Activated T-cell treated with anti-CD3 and anti-CD28 coated beads for 48 hours (primary cell): ENCODE results near the gene GNG13.
"Not testable (repeated sequence)": the region's sequence is repeated elsewhere in the genome, so short reads cannot be mapped to it uniquely, and the experiment has no call there.

Experiments
- DNase-seq: peaks from one replicate; pipeline ENCODE4 v3.0.0-alpha.2; 2020; ENCODE audit warnings: low read depth

GNG13 gene

DNA sequence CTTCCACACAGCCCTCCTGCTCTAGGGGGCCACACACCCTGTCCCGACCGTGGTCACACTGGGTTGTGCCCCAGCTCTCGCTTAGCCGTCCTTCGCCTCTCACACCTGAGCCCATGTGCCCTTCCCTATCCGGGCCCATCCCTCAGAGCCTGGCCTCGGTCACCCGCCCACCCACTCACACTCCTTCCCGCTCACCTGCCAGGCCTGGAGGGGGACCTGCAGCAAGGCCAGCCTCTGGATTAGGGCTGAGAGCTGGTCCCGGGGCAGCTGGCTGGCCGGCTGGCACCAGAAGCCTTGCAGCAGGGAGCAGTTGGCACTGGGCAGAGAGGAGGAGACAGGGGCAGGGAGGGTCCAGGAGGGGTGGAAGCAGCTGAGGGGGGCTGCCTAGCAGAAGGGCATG, 22.1 kb downstream of the GNG13 start:
- DNase-seq = no peak

DNA sequence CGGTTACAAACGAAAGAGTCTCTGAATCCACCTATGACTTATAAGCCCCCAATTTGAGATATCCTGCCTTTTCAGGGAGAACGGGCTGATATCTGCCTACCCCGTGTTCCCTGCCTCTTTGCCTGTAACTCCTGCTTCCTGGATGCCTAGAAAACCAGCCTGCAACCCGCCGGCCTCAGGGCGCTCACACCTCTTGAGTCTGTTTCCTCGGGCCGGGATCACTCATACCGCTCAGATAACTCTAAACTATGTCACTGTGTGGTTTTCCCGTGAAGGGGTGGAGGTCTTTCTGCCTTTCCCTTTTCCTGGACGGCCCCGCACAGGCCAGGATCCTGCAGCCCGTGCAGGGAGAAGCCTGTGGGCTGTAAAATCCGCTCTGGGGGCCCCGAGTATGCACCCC, 22.7 kb downstream of the GNG13 start:
- no peak for DNase-seq

DNA sequence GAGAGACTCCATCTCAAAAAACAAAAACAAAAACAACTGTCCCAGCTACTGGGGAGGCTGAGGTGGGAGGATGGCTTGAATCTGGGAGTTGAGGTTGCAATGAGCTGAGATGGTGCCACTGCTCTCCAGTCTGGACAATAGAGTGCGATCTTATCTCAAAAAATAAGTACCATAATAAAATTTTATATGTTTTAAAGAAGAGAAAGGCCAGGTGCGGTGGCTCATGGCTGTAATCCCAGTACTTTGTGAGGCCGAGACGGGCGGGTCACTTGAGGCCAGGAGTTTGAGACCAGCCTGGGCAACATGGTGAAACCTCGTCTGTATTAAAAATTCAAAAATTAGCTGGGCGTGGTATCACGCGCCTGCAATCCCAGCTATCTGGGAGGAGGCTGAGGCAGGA, 23.7 kb downstream of the GNG13 start:
- DNase-seq = no peak

DNA sequence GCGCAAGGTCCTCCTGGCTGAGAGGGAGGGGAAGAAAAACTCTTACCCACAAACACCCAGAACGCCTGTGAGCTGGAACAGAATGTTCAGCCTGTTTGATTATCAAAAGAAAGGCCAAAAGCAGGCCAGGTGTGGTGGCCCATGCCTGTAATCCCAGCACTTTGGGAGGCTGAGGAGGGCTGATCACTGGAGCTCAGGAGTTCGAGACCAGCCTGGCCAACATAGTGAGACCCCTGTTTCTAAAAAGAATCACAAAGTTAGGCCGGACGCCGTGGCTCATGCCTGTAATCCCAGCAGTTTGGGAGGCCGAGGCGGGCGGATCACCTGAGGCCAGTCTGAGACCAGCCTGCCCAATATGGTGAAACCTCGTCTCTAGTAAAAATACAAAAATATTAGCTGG, 24.2 kb downstream of the GNG13 start:
- not testable (repeated sequence) for DNase-seq

DNA sequence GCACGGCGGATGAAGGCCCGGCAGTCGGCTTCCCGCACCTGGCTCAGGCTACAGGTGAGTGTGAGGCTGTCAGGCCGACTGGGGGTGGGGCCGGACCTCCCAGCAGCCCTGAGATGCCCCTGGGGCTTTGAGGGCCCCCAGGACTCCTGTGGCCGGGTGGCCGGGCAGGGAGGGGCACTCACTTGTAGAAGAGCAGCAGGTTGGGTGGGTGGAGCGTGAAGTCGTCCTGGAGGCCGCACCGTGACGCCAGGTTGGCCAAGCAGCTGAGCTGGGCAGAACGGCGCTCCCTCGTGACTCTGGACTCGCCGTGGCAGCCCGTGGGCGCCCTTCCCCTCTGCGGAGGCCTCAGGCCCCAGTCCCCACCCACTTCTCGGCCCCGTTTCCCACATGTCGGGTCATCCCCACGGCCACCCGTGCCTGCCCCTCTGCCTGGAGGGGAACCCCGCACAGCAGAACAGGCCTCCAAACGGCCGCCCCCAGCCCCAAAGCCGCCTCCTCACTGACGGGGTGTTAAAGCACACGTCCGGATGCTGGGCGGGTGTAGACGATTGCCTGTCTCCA, 25.2 kb downstream of the GNG13 start:
- no peak for DNase-seq

DNA sequence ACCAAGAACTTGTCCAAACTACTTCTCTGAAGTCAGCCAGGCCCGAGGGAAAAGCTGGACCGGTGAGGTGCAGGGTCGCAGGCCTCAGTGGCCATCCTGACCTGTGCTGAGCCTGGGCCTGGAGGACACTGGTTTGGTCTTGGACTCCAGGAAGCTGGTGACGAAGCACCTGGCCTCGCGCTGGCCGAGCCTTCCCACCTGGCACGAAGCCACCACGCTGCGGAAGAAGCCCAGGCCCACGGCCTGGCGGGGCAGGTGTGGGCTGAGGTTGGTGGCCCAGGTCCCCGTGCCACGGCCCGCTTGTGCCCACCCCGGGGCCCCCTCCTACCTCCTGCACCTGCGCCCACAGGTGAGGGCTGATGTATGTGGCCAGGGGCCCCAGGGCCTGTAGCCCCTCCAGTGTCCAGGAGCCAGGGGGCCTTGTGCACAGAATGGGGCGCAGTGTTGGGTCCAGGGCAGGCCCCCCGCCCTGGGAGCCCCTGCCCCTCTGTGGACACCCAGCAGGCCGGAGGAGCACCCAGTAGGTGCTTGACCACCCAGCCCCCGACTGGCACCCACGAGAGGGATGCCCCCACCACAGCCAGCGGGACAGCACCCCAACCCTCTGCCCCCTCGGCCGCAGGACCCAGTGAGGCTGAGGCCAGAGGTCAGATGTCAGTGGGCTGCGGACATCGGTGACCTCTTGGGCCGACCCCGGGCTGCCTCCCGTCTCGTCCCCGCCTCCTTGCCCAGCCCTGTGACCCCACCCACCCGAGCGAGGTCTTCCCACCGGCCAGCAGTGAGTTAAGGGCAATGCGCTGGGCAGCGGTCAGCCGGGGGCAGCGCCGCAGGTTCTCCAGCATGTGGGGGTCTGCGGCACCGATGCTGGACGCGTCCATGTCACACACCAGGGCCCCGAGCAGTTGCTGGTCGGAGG, 26.2 kb downstream of the GNG13 start:
- DNase-seq = no peak

DNA sequence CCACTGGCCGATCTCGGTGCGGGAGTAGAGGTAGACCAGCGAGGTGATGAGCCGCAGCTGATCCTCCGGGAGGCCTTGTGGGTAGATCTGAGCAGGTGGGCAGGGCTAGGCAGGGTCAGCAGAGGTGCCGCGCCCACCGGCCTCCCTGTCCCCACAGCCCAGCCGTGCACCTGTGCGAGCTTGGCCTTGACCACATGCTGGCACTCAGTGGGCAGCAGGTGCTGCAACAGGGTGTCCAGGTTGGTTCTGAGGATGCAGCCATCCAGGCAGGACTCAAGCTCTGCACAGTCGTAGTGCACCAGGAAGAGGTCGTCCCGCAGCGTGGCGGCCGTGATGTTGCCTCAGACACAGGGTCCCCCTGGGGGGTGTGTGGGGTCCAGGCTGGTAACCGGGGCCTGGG, 27.6 kb downstream of the GNG13 start:
- no peak for DNase-seq

DNA sequence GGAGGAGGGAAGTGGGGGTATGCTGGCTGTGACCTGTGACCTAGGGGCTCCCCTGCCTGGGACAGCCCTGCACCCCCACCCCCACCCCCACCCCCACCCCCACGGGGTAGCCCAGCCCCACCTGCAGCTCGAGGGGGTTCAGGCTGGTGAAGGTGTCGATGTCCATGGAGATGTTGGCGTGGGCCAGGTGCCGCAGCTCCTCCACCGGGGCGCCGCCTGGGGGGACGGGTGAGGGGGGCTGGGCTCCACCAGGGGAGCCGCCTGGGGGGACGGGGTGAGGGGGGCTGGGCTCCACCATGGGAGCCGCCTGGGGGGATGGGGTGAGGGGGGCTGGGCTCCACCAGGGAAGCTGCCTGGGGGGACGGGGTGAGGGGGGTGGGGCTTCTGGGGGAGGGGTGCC, 30.1 kb downstream of the GNG13 start:
- DNase-seq = no peak

DNA sequence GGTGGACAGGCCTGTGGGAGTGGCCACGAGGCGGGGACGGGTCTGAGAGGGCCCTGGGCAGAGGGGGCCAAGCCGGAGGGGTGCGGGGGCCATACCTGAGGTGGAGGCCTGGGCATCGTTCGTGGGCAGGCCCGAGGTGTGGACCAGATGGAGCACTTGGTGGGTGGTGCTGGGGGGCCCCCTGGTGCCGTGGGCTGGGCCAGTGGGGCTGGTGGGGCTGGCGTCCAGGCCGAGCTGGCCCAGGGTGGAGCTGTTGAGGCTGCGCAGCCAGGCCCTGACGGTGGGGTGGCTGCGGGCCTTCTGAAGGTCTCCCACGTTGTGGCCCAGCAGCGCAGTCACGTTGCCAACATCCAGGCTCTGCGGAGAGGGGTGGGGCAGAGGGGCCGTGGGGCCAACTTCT, 30.6 kb downstream of the GNG13 start:
- DNase-seq = no peak

DNA sequence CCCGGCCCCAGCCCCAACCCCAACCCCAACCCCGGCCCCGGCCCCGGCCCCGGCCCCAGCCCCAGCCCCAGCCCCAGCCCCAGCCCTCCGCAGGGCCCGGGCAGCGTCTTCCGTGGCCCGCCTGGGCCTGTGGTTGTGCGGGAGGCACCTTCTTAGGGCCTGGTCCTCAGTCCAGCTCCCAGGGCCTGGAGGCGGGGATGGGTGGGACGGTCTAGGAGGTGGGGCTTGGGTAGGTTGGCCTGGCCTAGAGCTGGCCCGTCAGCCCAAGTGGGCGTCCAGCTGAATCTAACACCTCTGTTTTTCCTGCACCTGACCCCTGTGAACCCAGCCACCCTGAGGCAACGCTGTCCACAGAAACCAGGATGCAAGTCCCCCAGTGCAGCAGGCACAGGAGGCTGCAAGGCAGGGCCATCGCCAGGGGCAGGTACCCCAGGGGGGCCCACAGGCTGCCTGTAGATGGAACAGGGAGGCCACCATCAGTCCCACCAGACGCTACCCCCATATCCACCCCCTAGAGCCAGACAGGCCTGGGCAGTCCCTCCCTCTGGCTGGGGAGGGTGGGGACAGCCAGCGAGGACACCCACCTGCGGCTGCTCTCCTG, 31.2 kb downstream of the GNG13 start:
- no peak for DNase-seq

DNA sequence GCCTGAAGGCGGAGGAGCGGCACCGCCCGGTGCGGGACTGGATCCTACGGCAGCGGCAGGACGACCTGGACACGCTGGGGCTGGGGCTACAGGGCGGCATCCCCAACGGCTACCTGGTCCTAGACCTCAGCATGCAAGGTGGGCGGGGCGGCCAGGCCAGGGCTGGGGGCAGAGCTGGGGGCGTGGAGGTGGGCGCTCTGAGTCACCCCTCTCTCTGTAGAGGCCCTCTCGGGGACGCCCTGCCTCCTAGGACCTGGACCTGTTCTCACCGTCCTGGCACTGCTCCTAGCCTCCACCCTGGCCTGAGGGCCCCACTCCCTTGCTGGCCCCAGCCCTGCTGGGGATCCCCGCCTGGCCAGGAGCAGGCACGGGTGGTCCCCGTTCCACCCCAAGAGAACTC, 32.1 kb downstream of the GNG13 start:
- no peak for DNase-seq

DNA sequence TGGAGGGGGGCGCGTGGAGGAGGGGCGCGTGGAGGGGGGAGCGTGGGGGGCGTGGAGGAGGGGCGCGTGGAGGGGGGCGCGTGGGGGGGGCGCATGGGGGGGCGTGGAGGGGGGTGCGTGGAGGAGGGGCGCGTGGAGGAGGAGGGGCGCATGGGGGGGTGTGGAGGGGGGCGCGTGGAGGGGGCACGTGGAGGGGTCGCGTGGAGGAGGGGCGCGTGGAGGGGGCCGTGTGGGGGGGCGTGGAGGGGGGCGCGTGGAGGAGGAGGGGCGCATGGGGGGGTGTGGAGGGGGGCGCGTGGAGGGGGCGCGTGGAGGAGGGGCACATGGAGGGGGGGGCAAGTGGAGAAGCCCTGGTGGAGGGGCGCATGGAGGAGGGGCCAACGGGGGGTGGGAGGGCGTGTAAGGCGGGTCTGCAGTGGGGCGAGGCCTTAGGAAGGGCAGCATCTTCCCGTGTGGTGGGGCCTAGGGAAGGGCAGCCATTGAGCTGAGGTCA, 32.7 kb downstream of the GNG13 start:
- no peak for DNase-seq

DNA sequence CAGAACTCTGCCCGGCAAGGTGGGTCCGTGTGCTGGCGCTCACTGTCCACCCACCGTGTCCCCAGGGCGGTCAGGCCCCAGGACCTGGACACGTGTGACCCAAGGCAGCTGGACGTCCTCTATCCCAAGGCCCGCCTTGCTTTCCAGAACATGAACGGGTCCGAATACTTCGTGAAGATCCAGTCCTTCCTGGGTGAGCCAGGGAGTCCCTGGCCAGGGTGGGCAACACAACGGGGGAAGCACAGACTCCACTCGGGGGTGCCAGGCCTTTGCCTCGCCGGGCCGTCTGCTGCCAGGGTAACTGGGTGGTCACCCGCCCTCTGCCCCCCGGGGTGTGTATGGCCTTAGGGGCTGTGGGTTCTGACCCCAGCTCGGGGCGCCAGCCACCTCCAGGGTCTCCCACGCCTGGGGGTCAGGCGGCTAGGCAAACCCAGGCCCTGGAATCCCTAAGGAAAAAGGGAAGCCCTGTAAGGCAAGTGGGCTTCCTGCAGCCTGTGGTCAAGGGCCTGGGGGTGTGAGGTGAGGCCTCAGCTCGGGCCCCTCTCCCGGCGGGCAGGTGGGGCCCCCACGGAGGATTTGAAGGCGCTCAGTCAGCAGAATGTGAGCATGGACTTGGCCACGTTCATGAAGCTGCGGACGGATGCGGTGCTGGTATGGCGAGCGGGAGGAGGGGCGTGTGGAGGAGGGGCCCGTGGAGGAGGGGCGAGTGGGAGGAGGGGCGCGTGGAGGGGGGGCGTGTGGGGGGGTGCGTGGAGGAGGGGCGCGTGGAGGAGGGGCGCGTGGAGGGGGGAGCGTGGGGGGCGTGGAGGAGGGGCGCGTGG, 33.5 kb downstream of the GNG13 start:
- DNase-seq = no peak

DNA sequence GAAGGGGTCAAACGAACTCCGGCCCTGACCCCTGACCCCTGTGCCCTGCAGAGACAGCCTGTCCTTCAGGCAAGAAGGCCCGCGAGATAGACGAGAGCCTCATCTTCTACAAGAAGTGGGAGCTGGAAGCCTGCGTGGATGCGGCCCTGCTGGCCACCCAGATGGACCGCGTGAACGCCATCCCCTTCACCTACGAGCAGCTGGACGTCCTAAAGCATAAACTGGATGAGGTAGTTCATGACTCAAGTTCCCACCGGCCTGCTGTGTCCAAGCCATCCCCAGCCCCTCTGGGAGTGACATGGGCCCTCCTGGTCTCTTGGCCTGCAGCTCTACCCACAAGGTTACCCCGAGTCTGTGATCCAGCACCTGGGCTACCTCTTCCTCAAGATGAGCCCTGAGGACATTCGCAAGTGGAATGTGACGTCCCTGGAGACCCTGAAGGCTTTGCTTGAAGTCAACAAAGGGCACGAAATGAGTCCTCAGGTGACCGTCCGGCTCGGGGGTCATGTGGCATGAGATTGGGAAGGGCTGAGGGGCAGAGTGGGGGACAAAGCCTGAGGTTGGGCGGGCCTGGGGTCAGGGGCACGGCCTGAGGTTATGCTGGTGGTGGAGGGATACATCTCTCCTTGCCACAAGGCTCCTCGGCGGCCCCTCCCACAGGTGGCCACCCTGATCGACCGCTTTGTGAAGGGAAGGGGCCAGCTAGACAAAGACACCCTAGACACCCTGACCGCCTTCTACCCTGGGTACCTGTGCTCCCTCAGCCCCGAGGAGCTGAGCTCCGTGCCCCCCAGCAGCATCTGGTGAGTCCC, 34.3 kb downstream of the GNG13 start:
- no peak for DNase-seq

DNA sequence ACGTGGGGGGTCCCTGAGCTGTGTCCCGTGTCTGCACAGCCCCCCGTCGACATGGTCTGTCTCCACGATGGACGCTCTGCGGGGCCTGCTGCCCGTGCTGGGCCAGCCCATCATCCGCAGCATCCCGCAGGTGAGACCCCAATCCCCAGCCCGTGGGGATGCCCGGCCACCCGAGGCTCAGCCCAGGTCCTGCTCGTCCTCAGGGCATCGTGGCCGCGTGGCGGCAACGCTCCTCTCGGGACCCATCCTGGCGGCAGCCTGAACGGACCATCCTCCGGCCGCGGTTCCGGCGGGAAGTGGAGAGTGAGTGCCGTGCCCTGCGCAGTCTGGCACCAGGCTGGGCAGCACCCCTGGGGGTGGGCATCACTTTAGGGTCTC, 35.1 kb downstream of the GNG13 start:
- no peak for DNase-seq

DNA sequence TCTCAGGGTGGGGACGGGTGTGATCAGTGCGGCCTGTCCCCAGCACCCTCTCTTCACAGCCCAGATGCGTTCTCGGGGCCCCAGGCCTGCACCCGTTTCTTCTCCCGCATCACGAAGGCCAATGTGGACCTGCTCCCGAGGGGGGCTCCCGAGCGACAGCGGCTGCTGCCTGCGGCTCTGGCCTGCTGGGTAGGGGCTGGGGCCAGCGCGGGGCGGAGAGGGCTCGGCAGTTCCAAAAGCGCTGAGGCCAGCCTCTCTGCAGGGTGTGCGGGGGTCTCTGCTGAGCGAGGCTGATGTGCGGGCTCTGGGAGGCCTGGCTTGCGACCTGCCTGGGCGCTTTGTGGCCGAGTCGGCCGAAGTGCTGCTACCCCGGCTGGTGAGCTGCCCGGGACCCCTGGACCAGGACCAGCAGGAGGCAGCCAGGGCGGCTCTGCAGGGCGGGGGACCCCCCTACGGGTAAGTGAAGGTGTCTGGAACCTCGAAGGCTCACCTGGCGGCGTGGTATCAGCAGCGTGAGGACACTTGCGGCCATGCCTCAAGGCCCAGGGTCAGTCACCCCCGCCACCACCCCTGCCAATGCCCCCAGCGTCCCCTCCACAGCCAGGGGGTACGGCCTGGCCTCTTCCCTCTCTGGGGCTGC, 35.6 kb downstream of the GNG13 start:
- no peak for DNase-seq

DNA sequence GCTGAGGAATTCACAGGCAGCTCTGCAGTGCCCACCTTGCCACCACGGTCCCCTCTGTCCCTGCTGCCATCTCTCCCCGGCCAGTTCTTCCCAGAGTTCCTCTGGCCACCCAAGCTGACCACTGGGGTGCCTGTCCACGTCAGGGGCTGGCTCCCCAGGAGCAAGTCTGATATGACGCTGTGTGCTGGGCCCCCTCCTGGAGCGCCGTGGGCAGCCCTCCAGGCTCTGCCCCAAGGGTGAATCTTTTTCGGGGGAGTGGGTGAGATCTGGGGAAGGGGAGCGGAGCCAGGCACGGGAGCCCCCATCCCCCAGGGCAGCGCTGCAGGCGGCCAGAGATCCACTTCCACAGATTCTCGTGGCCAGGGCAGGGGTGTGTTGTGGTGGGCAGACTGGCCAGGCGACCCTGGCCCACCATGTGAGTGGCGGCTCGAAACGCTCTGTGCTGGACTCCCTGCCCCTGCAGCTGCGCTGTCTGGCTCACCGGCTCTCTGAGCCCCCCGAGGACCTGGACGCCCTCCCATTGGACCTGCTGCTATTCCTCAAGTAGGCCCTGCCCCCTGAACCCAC, 36.3 kb downstream of the GNG13 start:
- no peak for DNase-seq

DNA sequence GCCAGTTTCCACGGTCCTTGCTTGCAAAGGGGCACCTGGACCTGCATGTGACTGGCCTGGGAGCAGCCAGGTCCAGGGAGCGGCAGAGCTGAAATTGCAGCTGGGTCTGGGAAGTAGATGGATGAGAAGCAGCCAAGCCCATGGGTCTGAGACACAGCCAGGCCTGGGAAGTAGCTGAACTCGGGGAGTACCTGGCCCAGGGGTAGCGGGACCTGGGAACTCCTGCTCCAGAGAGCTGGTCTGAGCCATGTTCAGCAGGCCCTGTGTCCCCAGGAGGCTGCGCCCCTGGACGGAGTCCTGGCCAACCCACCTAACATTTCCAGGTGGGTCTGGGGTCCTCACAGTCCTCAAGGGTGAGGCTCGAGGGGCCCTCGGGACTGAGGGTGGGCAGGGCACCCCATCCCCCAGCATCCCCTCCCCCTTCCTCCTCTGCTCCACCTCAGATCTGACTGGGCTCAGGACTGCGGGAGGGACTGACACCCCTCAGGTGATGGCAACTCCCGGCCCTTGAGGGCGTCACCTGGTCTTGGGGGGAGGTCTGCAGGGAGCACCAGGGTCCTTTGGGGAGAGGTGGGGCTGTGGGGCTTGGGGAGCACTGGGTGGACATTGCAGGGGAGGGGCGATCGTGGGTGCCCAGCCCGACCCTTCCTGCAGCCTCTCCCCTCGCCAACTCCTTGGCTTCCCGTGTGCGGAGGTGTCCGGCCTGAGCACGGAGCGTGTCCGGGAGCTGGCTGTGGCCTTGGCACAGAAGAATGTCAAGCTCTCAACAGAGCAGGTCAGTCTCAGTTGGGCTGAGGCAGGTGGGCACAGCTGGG, 37.0 kb downstream of the GNG13 start:
- DNase-seq = no peak

DNA sequence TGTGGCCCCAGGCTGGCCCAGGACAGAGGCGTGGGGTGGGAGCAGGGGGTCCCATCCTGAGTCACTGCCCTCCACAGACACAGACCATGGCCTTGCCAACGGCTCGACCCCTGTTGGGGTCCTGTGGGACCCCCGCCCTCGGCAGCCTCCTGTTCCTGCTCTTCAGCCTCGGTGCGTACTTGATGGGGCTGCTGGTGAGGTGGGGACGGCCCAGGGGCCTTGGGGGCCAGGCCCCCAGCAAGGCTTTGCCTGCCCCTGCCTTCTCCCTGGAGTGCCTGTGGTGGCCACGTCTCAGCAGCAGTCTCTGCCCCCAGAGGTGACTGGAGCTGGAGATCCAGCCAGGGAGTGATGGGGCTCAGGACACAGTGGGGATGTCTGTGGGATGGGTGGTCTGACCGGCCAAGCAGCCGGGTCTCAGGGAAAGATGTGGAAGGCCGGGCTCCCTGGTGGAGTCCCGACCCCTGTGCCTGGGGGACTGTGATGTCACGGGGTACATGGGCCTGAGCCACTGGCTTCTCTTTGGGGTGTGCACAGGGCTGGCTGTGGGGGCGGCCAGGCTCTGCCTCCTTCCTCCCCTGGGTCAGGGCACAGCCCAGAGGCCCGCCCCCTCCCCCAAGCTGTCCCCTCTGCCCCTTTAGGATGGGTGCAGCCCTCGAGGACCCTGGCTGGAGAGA, 37.8 kb downstream of the GNG13 start:
- DNase-seq = no peak
